Right lobe of liver (tissue), 6 donors: ENCODE results near the gene NEMP2. TPM values are rescaled to one million over a fixed set of nuclear protein-coding genes. Genes with fewer than 3 reads are reported as not detected.

Source experiments
- ATAC-seq, 4 donors: fragments of 200-7000 bp; cut with Tn5 transposase; one replicate each; pipeline ENCODE4 v1.9.1; 2020; ENCODE audit warnings: mild to moderate bottlenecking in 4 of 4, moderate library complexity in 4 of 4
- DNase-seq, 3 donors: peaks; one replicate each; pipeline ENCODE4 v3.0.0-alpha.2; 2020
- H3K27ac ChIP-seq, 3 donors: fragments of 200-600 bp; one replicate each; pipeline ENCODE4 v1.8.0; 2022
- H3K27me3 ChIP-seq, 2 donors: fragments of 200-600 bp; one replicate each; pipeline ENCODE4 v1.8.0; 2022
- H3K36me3 ChIP-seq, 4 donors: fragments of 200-600 bp; sonication (generic) in 1 of 4; one replicate each; pipeline versions ENCODE4 v1.5.1 to v1.8.0; 2017 to 2022; ENCODE audit warnings: control low read depth in 1 of 4
- H3K4me1 ChIP-seq, 4 donors: fragments of 200-600 bp; sonication (generic) in 1 of 4; one replicate each; pipeline versions ENCODE4 v1.5.1 to v1.8.0; 2017 to 2022; ENCODE audit warnings: control low read depth in 1 of 4
- H3K4me3 ChIP-seq, 3 donors: fragments of 200-600 bp; one replicate each; pipeline ENCODE4 v1.8.0; 2022
- H3K9me3 ChIP-seq, 4 donors: fragments of 200-600 bp; sonication (generic) in 1 of 4; one replicate each; pipeline versions ENCODE4 v1.5.1 to v1.8.0; 2017 to 2022; ENCODE audit warnings: control low read depth in 1 of 4
- CTCF ChIP-seq, 4 donors: fragments of 200-600 bp in 3 of 4; fragments of 450-650 bp in 1 of 4; IDR thresholded peaks; one replicate each; pipeline versions ENCODE4 v1.5.1 to v1.8.0; 2016 to 2022; ENCODE audit warnings: antibody characterized with exemption in 4 of 4, mild to moderate bottlenecking in 2 of 4
- POLR2A ChIP-seq: fragments of 450-650 bp; IDR thresholded peaks from one replicate; pipeline ENCODE4 v1.6.1; 2017; ENCODE audit warnings: antibody characterized with exemption, mild to moderate bottlenecking
- WGBS: methylation state at CpG from one replicate; pipeline ENCODE4 v1.1.6; 2018; ENCODE audit warnings: low coverage, low lambda C conversion rate; ENCODE audit not compliant: insufficient coverage; ENCODE audit errors: missing lambda C conversion rate; 5-methylcytosine and 5-hydroxymethylcytosine counted together
- intact Hi-C, 2 donors: fragments of 100-400 bp; cut with DNase I; formaldehyde crosslinking; loops; one replicate each; pipeline versions ENCODE4 v1.11.2 to v1.14.1; 2022
- total RNA-seq, 6 experiments: library from RNA; depleted of rRNA in 2 of 6; stranded (reverse); fragments of >200 nt in 2 of 6; fragmentation: NEBNext Ultra II Directional in 3 of 6; extraction: Animal tissue kit (Norgen Biotek cat#: 25700) in 3 of 6; gene quantifications; one replicate each; pipeline versions ENCODE4 v1.1.0 to v1.2.4, GENCODE V29; 2016 to 2023
- donor health status: DM: no; HTN: yes; CAD: no.
- donor health status: DM: no; HTN: no; CAD: no.
- donor health status: DM: no; HTN: no; CAD: no.
- donor health status: DM: no; HTN: yes; CAD: no.
- donor health status: DM: no; HTN: yes; CAD: no.

Gene NEMP2
- total RNA-seq, 6 experiments from 2014 or later = 2.0 to 4.1 (median 2.7) TPM

- H3K27ac ChIP-seq = no peak overlapping the region
- DNase-seq (no peak), ATAC-seq (no peak)
- 85% methylated on average over 3 of the region's 3 CpGs for WGBS
- H3K9me3 ChIP-seq = no peaks in the 10 kb centered on the region
- no peak overlapping the region for H3K4me3 ChIP-seq
- no peaks in the 10 kb centered on the region for H3K27me3 ChIP-seq
- no peaks in the 10 kb centered on the region for H3K4me1 ChIP-seq
- no peaks in the 10 kb centered on the region for H3K36me3 ChIP-seq
- intact Hi-C loops = no loop called here
- no peak for TF ChIP-seq CTCF (IDR thresholded peaks at IDR 0.05)
Observed at GRCh38 chr2:190582019-190582418, 47.5 kb upstream of the NEMP2 start.

- Histone ChIP-seq H3K4me3 (no peak overlapping the region), H3K9me3 (no peaks in the 10 kb centered on the region), H3K36me3 (no peaks in the 10 kb centered on the region), H3K27ac (no peak overlapping the region), H3K27me3 (no peaks in the 10 kb centered on the region), H3K4me1 (no peaks in the 10 kb centered on the region)
- DNase-seq (no peak), ATAC-seq (peak in 1 of 4 donors; percentile 9)
- intact Hi-C loops = no loop called here
- 70% methylated on average over 7 of the region's 7 CpGs for WGBS
- TF ChIP-seq CTCF (IDR thresholded peaks at IDR 0.05) = no peak
- TF ChIP-seq POLR2A = no peak
Observed at GRCh38 chr2:190579915-190580846, 45.7 kb upstream of the NEMP2 start.

- TF ChIP-seq POLR2A = no peak
- TF ChIP-seq CTCF (IDR thresholded peaks at IDR 0.05) = no peak
- no peaks in the 10 kb centered on the region for H3K4me1 ChIP-seq
- intact Hi-C loops = no loop called here
- no peaks in the 10 kb centered on the region for H3K27me3 ChIP-seq
- no peaks in the 10 kb centered on the region for H3K36me3 ChIP-seq
- no peak overlapping the region for H3K4me3 ChIP-seq
- ATAC-seq = no peak
- 56% methylated on average over 2 of the region's 2 CpGs for WGBS
- H3K9me3 ChIP-seq = no peaks in the 10 kb centered on the region
- DNase-seq = no peak
- no peak overlapping the region for H3K27ac ChIP-seq
Observed at GRCh38 chr2:190579058-190579410, 44.5 kb upstream of the NEMP2 start.

GRCh38 chr2:190578158-190579057, 43.9 kb upstream of the NEMP2 start:
- ATAC-seq = peak; percentile 44 to 65 (median 63)
- no peak for TF ChIP-seq POLR2A
- no peak for TF ChIP-seq CTCF (IDR thresholded peaks at IDR 0.05)
- Histone ChIP-seq H3K9me3 (no peaks in the 10 kb centered on the region), H3K4me1 (no peaks in the 10 kb centered on the region), H3K4me3 (no peak overlapping the region), H3K27ac (no peak overlapping the region), H3K36me3 (no peaks in the 10 kb centered on the region), H3K27me3 (no peaks in the 10 kb centered on the region)
- DNase-seq = no peak
- 35% methylated on average over 5 of the region's 6 CpGs for WGBS
- intact Hi-C loops = no loop called here
